ENCODE measurements around the gene PRKRA.
"Not testable (repeated sequence)": the region's sequence is repeated elsewhere in the genome, so short reads cannot be mapped to it uniquely, and the experiment has no call there.

PRKRA gene

GRCh38 chr2:178450774-178451525 is at the start of gene PRKRA, which contains the start of gene PJVK:
PRKRA (minus strand) TSS chr2:178451175; CDS start chr2:178451030, 145 bp downstream.
PJVK (plus strand) TSS chr2:178451378; CDS start chr2:178453410, 2,032 bp downstream.
- peak; percentile 99 for DNase-seq (ENCODE audit: low spot score)

- DNase-seq (ENCODE audit: low spot score) = no peak
Observed at GRCh38 chr2:178499640-178500039, 48.7 kb upstream of the PRKRA start.

GRCh38 chr2:178498137-178498536 is 47.2 kb upstream of the PRKRA start:
- no peak for DNase-seq (ENCODE audit: low spot score)

GRCh38 chr2:178496049-178496448 is 45.1 kb upstream of the PRKRA start:
- DNase-seq (ENCODE audit: low spot score) = no peak

GRCh38 chr2:178491612-178492011 is 40.6 kb upstream of the PRKRA start:
- DNase-seq (ENCODE audit: low spot score) = no peak

GRCh38 chr2:178485356-178485755 is 34.4 kb upstream of the PRKRA start:
- no peak for DNase-seq (ENCODE audit: low spot score)

- peak; percentile 42 for DNase-seq (ENCODE audit: low spot score)
Observed at GRCh38 chr2:178484245-178485041, 33.5 kb upstream of the PRKRA start.

- DNase-seq (ENCODE audit: low spot score) = no peak
Observed at GRCh38 chr2:178482437-178482836, 31.5 kb upstream of the PRKRA start.

- DNase-seq (ENCODE audit: low spot score) = peak; percentile 95
Observed at GRCh38 chr2:178480227-178481181, 29.5 kb upstream of the PRKRA start, which contains the start of gene PLEKHA3. PLEKHA3 (plus strand) TSS chr2:178480457; CDS start chr2:178480870, 413 bp downstream.

GRCh38 chr2:178479758-178480226 is 28.8 kb upstream of the PRKRA start:
- no peak for DNase-seq (ENCODE audit: low spot score)

GRCh38 chr2:178479275-178479616 is 28.3 kb upstream of the PRKRA start:
- DNase-seq (ENCODE audit: low spot score) = no peak

GRCh38 chr2:178478439-178479274 is 27.7 kb upstream of the PRKRA start, which contains the start of gene FKBP7:
FKBP7 (minus strand) TSS chr2:178478600; CDS start chr2:178478499, 101 bp downstream.
- DNase-seq (ENCODE audit: low spot score) = peak; percentile 94

GRCh38 chr2:178478130-178478438 is 27.1 kb upstream of the PRKRA start:
- no peak for DNase-seq (ENCODE audit: low spot score)

GRCh38 chr2:178477443-178478129 is 26.6 kb upstream of the PRKRA start:
- DNase-seq (ENCODE audit: low spot score) = no peak

GRCh38 chr2:178476477-178476876 is 25.5 kb upstream of the PRKRA start:
- DNase-seq (ENCODE audit: low spot score) = no peak

GRCh38 chr2:178474560-178474959 is 23.6 kb upstream of the PRKRA start:
- no peak for DNase-seq (ENCODE audit: low spot score)

- DNase-seq (ENCODE audit: low spot score) = no peak
Observed at GRCh38 chr2:178473931-178474330, 23.0 kb upstream of the PRKRA start.

- no peak for DNase-seq (ENCODE audit: low spot score)
Observed at GRCh38 chr2:178473373-178473772, 22.4 kb upstream of the PRKRA start.

GRCh38 chr2:178471313-178471712 is 20.3 kb upstream of the PRKRA start:
- DNase-seq (ENCODE audit: low spot score) = not testable (repeated sequence)

- no peak for DNase-seq (ENCODE audit: low spot score)
Observed at GRCh38 chr2:178469219-178469849, 18.4 kb upstream of the PRKRA start.

All from globus pallidus (tissue), 1 donor.